ENCODE results near the gene CLEC19A.

Gene CLEC19A

GRCh38 chr16:19285431-19285830, at the start of gene CLEC19A:
Gene CLEC19A (plus strand): TSS chr16:19285731. CDS start chr16:19285852, 121 bp downstream.
- no peak for DNase-seq

GRCh38 chr16:19235886-19236285, 49.6 kb upstream of the CLEC19A start:
- DNase-seq: no peak

GRCh38 chr16:19236561-19237209, 48.8 kb upstream of the CLEC19A start:
- DNase-seq: no peak

- no peak for DNase-seq
Measured at GRCh38 chr16:19238406-19238805, 47.1 kb upstream of the CLEC19A start.

- DNase-seq: no peak
Measured at GRCh38 chr16:19239511-19240155, 45.9 kb upstream of the CLEC19A start.

GRCh38 chr16:19240494-19240893, 45.0 kb upstream of the CLEC19A start:
- DNase-seq: no peak

- no peak for DNase-seq
Measured at GRCh38 chr16:19241512-19241911, 44.0 kb upstream of the CLEC19A start.

GRCh38 chr16:19242186-19242585, 43.3 kb upstream of the CLEC19A start:
- DNase-seq: no peak

GRCh38 chr16:19242987-19243575, 42.5 kb upstream of the CLEC19A start:
- DNase-seq: no peak

- DNase-seq: no peak
Measured at GRCh38 chr16:19245326-19245925, 40.1 kb upstream of the CLEC19A start.

GRCh38 chr16:19252904-19253303, 32.6 kb upstream of the CLEC19A start:
- no peak for DNase-seq

GRCh38 chr16:19254611-19255010, 30.9 kb upstream of the CLEC19A start:
- no peak for DNase-seq

- no peak for DNase-seq
Measured at GRCh38 chr16:19264123-19264673, 21.3 kb upstream of the CLEC19A start.

- no peak for DNase-seq
Measured at GRCh38 chr16:19265380-19265930, 20.1 kb upstream of the CLEC19A start.

- DNase-seq: no peak
Measured at GRCh38 chr16:19266774-19267173, 18.8 kb upstream of the CLEC19A start.

GRCh38 chr16:19269098-19269497, 16.4 kb upstream of the CLEC19A start:
- no peak for DNase-seq

- DNase-seq: no peak
Measured at GRCh38 chr16:19274165-19274797, 11.2 kb upstream of the CLEC19A start.

- DNase-seq: no peak
Measured at GRCh38 chr16:19278403-19278802, 7.1 kb upstream of the CLEC19A start.

- no peak for DNase-seq
Measured at GRCh38 chr16:19281246-19281645, 4.3 kb upstream of the CLEC19A start.

- no peak for DNase-seq
Measured at GRCh38 chr16:19282101-19282500, 3.4 kb upstream of the CLEC19A start.

- DNase-seq: no peak
Measured at GRCh38 chr16:19283637-19284036, 1.9 kb upstream of the CLEC19A start.

GRCh38 chr16:19284207-19284606, 1.3 kb upstream of the CLEC19A start:
- DNase-seq: no peak

GRCh38 chr16:19286827-19287226, 1.3 kb downstream of the CLEC19A start:
- DNase-seq: no peak

All from stimulated activated CD4-positive, alpha-beta T cell treated with anti-CD3 and anti-CD28 coated beads, Interleukin-12 subunit alpha, Interleukin-12 subunit beta, amount 100 ng/mL, for 4 hours (primary cell).